Stimulated activated CD4-positive, alpha-beta T cell treated with anti-CD3 and anti-CD28 coated beads, Interleukin-4, amount 100 ng/mL, for 1 hour (primary cell): ENCODE data around the gene OTULIN.

Experiments used
- DNase-seq: peaks from one replicate; pipeline ENCODE4 v3.0.0-alpha.2; 2020

OTULIN gene

GRCh38 chr5:14669415-14669814 is 4.9 kb downstream of the OTULIN start:
- no peak for DNase-seq

DNA sequence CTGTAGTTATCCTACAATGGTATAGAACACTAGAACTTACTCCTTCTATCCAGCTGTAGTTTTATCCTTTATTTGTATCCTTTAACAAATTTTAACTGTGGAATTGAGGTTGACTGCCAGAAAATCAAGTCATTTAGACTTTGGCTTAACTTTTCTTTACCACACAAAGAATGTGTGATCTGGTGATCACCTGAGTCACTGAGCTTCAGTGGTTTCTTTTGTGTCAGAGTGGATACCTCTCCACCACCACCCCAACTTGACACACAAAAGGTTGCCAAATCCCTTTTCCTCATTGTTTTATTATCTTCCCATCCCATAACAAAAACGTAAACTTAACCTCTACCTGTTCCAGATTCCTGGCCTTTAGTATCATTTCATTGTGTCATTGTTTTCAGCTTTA is 5.5 kb downstream of the OTULIN start:
- DNase-seq: no peak

- DNase-seq: no peak
These were observed 6.9 kb downstream of the OTULIN start for GRCh38 chr5:14671414-14671813.

DNA sequence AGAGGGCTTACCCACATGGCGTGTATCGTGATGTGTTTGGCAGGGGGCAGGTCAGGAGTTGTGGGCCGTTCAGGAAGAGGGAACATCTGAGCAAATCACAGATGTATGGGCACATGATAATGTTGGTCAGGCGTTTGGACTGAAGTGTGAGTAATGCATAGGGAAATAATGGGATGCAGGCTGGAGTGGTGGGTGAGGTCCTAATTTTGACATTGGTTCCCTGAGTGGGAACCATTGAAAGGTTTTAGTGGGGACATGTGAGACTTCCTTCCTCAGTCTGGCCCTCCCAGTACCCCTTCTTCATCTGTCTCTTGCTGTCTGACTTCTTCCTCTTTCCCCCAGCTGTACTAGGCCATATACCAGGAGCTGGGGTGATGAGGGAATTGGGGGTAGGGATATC is 7.6 kb downstream of the OTULIN start:
- no peak for DNase-seq

- no peak for DNase-seq
These were observed 8.2 kb downstream of the OTULIN start for GRCh38 chr5:14672484-14673394.

DNA sequence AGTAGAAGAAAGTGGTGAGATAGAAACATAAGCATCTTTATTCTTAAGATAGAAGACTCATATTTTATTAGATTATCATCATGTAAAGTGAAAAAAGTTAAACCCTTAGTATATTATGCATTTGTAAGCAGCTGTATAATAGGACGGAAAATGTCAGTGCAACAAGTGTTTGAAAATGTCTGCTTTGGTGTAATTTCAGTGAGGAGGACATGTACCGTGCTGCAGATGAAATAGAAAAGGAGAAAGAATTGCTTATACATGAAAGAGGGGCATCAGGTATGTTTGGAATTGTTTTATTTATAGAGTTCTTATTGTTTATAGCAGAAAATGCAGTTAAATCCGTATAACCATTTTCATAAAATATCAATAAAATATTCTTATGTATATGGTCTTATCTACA is 8.9 kb downstream of the OTULIN start:
- DNase-seq: no peak

DNA sequence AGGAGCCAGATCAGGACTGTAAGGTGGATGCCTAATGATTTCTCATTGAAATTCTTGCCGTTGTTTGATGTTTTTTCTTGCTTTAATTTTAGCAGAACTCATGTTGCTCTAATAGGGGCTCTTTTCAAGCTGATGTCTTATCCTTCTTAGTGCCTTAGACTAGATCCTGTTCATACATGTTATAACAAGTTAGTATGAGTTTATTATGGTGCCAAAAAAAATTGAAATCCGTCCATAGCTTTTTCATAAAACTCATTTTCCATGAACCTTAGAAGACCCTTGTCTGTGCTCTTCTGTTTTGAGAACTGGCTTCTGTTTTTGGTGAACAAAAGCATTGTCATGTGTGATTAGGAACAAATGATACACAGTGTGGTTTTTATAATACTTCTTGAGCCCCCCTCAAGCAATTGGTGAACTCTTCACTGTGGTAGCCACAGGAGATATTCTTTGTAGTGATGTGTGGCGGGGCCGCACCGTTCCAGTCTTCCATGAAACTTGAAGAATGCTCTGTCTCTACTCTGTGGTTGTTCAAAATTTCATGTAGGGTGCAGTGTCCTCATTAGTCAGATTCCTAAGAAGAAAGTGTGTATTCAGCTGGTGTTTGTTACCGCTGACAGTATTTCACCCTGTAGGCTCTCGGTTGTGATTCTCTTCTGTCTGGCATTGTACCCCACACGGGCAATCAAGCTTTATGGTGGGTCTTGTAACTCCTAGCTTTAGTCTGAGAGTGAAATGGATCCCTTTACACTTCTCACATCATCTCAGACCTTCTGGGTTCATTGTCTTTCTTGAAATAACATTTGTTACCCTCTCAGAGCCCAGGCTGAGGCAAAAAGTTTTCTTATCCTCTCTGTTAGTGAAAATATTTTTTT is 10.7 kb downstream of the OTULIN start:
- no peak for DNase-seq

DNA sequence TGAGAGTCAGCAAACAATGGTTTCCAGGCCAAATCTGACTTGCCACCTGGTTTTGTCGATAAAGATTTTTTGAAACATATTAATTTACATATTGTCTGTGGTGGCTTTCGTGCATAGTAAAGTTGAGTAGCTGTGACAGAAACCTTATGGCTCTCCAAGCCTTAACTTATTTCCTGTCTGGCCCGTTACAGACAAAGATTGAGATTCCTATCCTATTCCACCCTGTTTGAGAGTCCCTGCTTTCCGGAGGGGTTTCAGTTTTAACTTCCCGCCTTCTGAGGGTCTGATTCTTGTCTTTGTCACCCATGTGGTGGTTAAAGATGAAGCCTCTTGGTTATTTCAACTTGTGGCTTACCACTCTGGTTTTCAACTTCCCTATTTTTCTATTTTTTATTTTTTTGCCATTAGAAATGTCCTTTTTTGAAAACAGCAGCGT is 11.4 kb downstream of the OTULIN start:
- no peak for DNase-seq

GRCh38 chr5:14676320-14676719 is 11.8 kb downstream of the OTULIN start:
- no peak for DNase-seq

GRCh38 chr5:14678773-14679334 is 14.3 kb downstream of the OTULIN start:
- DNase-seq: no peak

DNA sequence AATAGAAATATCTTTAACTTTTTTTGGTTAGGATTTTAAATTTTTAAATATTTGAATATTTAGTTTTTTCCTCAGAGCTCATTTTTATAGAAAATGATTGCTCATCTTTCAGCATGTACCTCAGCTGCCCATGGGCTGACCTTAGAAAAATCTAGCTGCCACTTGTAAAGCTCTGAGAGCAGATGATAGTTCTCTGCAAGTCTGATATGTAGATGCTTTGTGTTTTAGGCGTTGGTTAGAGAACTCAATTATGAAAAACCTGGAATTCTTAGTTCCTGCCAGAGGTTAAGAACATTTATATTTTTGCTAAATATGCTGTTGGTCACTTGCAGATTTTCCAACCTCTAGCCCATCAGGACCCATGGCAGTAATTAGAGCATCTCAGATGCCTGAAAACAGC is 15.1 kb downstream of the OTULIN start:
- no peak for DNase-seq

- no peak for DNase-seq
These were observed 16.8 kb downstream of the OTULIN start for GRCh38 chr5:14681236-14681752.

- DNase-seq: no peak
These were observed 19.5 kb downstream of the OTULIN start for GRCh38 chr5:14683906-14684455.

DNA sequence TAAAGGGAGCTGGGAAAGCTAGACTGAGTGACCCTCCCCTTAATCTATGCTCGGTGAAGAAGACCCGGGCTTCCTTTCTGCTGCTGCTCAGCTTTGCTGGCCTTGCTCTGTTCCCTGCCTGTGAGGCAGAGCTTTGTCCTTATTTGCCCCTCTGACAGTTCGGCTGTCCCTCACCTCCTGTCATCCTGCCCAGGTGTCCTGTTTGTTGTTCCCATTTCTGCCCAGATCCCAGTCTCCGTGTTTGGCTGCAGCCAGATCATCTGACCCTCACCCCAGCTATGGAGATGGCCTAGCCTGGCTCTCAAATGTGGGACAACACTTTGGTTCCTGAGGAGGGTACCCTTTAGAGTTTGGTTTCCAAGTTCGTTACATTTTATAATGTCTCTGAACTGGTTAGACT is 20.2 kb downstream of the OTULIN start:
- DNase-seq: no peak

- DNase-seq: peak; percentile 40
These were observed 21.2 kb downstream of the OTULIN start for GRCh38 chr5:14685757-14686156.

- DNase-seq: no peak
These were observed 22.0 kb downstream of the OTULIN start for GRCh38 chr5:14686517-14686916.

DNA sequence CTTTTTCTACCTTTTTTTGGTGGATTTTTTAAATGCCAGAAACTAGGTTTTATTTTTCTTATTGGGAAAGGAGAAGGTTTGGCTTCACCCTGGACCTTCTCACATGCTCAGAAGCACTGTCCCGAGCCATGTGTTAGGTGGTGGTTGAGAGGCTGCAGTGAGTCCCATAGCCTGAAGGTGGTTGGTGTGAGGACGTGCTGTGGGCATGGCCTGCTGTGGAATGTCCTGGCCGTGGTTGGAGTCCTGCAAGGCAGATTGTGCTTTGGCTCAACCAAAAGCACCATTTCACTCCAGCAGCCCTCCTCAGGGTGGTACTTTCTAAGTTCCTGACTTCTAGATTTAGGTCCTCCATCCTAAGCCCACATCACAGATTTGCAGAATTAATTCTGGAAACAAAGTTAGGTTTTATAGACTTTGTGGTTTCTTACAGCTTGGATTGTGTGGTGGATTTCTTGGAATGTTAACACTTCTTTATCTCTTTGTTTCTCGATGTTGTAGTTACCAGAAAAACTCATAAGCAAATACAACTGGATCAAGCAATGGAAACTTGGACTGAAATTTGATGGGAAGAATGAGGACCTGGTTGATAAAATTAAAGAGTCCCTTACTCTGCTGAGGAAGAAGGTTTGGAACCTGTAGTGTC is 22.6 kb downstream of the OTULIN start:
- DNase-seq: no peak

DNA sequence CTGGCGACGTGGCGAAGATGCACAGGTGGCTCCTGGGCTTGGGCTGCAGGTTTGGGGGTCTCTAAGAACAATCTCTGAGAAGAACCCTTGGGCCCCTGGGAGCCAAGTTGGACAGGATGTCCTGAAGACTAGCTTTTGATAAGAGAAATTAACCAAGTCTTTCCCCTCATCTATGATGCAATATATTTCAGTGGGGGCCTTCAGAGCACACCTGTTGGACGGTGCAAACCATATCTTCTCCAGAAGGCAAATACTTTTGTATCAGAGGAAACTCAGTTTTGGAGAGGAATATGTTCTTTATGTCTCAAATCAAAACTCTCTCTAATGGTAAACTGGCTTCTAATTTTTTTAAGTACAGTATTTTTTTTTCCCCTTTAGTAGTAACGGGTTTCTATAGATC is 28.6 kb downstream of the OTULIN start:
- no peak for DNase-seq

- DNase-seq: no peak
These were observed 30.6 kb downstream of the OTULIN start for GRCh38 chr5:14695152-14695551.

GRCh38 chr5:14696057-14696456 is 31.5 kb downstream of the OTULIN start:
- DNase-seq: no peak

- DNase-seq: no peak
These were observed 32.3 kb downstream of the OTULIN start for GRCh38 chr5:14696851-14697250.

DNA sequence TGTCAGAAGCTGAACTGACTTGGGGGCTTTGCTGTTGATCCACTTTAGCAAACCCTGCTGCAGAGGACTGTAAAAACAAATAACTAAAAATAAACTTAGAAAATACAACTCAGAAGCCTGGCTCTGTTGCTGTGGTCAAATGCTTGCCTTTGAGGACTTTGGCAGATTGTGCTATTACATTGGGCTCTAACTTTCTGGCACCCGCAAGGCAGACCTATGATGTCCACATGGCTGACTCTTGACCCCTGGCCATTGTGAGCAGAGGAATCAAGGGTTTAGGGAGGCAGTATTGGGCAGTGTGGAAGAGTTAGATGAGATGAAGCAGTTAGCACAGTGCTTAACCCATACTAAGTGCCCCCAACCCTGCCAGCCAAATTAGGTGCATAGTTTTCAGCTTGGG is 34.0 kb downstream of the OTULIN start:
- no peak for DNase-seq

DNA sequence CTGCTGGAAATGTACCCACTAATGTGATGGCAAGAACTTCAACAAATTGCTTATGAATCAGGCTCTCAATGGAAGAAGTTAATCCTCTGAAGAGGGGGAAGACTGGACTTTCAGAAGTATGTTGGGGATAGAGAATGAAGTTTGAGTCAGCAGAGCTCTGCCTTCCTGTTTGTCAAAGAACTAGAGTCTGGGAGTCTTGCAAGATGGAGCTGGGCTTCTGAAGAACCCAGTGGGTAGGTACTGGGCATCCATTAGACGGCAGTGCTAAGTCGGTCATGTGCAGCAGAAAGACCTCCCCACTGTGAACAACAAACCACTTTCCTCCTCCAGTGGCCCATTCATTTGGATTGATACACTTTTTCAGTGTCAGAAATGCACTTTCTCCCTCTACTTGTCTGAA is 34.6 kb downstream of the OTULIN start:
- DNase-seq: no peak
